Measurements from ENCODE around the gene EIF4A3.
A peak's percentile ranks its signal among the peaks of the same experiment; 100 is the strongest.

The EIF4A3 gene

DNA sequence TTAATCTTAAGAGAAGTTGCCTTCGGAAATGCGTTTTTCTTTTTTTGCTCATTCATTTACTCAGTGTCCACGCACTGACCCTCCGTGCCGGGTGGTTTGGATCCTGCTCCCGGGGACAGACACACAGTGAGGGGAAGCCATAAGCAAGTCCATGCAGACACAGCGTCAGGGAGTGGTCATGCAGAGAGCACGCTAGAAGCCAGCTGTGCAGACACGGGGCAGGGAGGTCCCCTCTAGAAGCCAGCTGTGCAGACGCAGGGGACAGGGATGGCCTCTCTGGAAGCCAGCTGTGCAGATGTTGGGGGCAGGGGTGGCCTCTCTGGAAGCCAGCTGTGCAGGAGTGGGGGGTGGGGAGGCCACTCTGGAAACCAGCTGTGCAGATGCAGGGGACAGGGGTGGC lies 40.8 kb downstream of the EIF4A3 start:
- Histone ChIP-seq H3K36me3 (ENCODE audit: insufficient read depth, low read length) (no peaks in the 10 kb centered on the region), H3K27ac (ENCODE audit: low read depth, low read length) (no peak overlapping the region), H2AFZ (ENCODE audit: low read length, unreplicated experiment) (no peak overlapping the region), H3K4me1 (ENCODE audit: control insufficient read depth, insufficient read depth, low read length, unreplicated experiment) (peaks cover 10% of the 10 kb centered on the region), H3K4me3 (ENCODE audit: low read depth, low read length) (no peak overlapping the region), H3K79me2 (ENCODE audit: control insufficient read depth, insufficient read depth, low read length, unreplicated experiment) (no peaks in the 10 kb centered on the region), H3K27me3 (ENCODE audit: insufficient read depth, low read length) (no peaks in the 10 kb centered on the region)

DNA sequence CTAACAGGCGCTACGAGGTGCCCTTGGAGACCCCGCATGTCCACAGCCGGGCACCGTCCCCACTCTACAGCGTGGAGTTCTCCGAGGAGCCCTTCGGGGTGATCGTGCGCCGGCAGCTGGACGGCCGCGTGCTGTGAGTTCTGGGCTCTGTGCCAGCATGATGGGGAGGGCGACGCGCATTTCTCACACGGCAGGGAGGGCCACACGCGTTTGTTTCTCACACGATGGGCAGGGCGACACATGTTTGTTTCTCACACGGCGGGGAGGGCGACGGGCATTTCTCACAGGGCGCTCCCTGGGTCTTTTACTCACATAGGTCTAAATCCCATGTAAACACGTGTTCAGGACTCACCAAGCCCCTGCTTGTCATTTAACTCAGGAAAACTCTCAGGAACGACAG lies 41.2 kb downstream of the EIF4A3 start:
- Histone ChIP-seq H3K27ac (ENCODE audit: low read depth, low read length) (no peak overlapping the region), H3K36me3 (ENCODE audit: insufficient read depth, low read length) (no peaks in the 10 kb centered on the region), H3K27me3 (ENCODE audit: insufficient read depth, low read length) (no peaks in the 10 kb centered on the region), H3K4me1 (ENCODE audit: control insufficient read depth, insufficient read depth, low read length, unreplicated experiment) (peaks cover 13% of the 10 kb centered on the region), H2AFZ (ENCODE audit: low read length, unreplicated experiment) (no peak overlapping the region), H3K4me3 (ENCODE audit: low read depth, low read length) (no peak overlapping the region), H3K79me2 (ENCODE audit: control insufficient read depth, insufficient read depth, low read length, unreplicated experiment) (no peaks in the 10 kb centered on the region)

DNA sequence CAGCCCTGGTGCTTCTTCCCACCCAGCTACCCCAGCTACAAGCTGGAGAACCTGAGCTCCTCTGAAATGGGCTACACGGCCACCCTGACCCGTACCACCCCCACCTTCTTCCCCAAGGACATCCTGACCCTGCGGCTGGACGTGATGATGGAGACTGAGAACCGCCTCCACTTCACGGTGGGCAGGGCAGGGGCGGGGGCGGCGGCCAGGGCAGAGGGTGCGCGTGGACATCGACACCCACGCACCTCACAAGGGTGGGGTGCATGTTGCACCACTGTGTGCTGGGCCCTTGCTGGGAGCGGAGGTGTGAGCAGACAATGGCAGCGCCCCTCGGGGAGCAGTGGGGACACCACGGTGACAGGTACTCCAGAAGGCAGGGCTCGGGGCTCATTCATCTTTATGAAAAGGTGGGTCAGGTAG lies 42.0 kb downstream of the EIF4A3 start:
- H3K36me3 ChIP-seq (ENCODE audit: insufficient read depth, low read length) = no peaks in the 10 kb centered on the region
- no peak overlapping the region for H2AFZ ChIP-seq (ENCODE audit: low read length, unreplicated experiment)
- no peak overlapping the region for H3K27ac ChIP-seq (ENCODE audit: low read depth, low read length)
- H3K27me3 ChIP-seq (ENCODE audit: insufficient read depth, low read length) = no peaks in the 10 kb centered on the region
- H3K4me1 ChIP-seq (ENCODE audit: control insufficient read depth, insufficient read depth, low read length, unreplicated experiment) = peaks cover 16% of the 10 kb centered on the region
- H3K79me2 ChIP-seq (ENCODE audit: control insufficient read depth, insufficient read depth, low read length, unreplicated experiment) = no peaks in the 10 kb centered on the region
- H3K4me3 ChIP-seq (ENCODE audit: low read depth, low read length) = no peak overlapping the region

DNA sequence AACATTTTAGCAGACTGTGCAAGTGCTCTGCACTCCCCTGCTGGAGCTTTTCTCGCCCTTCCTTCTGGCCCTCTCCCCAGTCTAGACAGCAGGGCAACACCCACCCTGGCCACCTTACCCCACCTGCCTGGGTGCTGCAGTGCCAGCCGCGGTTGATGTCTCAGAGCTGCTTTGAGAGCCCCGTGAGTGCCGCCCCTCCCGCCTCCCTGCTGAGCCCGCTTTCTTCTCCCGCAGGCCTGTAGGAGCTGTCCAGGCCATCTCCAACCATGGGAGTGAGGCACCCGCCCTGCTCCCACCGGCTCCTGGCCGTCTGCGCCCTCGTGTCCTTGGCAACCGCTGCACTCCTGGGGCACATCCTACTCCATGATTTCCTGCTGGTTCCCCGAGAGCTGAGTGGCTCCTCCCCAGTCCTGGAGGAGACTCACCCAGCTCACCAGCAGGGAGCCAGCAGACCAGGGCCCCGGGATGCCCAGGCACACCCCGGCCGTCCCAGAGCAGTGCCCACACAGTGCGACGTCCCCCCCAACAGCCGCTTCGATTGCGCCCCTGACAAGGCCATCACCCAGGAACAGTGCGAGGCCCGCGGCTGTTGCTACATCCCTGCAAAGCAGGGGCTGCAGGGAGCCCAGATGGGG lies 42.5 kb downstream of the EIF4A3 start:
- H3K4me1 ChIP-seq (ENCODE audit: control insufficient read depth, insufficient read depth, low read length, unreplicated experiment) = peaks cover 16% of the 10 kb centered on the region

DNA sequence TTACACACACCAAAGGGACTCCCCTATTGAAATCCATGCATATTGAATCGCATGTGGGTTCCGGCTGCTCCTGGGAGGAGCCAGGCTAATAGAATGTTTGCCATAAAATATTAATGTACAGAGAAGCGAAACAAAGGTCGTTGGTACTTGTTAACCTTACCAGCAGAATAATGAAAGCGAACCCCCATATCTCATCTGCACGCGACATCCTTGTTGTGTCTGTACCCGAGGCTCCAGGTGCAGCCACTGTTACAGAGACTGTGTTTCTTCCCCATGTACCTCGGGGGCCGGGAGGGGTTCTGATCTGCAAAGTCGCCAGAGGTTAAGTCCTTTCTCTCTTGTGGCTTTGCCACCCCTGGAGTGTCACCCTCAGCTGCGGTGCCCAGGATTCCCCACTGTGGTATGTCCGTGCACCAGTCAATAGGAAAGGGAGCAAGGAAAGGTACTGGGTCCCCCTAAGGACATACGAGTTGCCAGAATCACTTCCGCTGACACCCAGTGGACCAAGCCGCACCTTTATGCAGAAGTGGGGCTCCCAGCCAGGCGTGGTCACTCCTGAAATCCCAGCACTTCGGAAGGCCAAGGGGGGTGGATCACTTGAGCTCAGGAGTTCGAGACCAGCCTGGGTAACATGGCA lies 43.4 kb downstream of the EIF4A3 start:
- Histone ChIP-seq H3K36me3 (ENCODE audit: insufficient read depth, low read length) (no peaks in the 10 kb centered on the region), H3K4me1 (ENCODE audit: control insufficient read depth, insufficient read depth, low read length, unreplicated experiment) (peaks cover 16% of the 10 kb centered on the region), H3K4me3 (ENCODE audit: low read depth, low read length) (no peak overlapping the region), H3K79me2 (ENCODE audit: control insufficient read depth, insufficient read depth, low read length, unreplicated experiment) (no peaks in the 10 kb centered on the region), H3K27ac (ENCODE audit: low read depth, low read length) (no peak overlapping the region), H3K27me3 (ENCODE audit: insufficient read depth, low read length) (no peaks in the 10 kb centered on the region), H2AFZ (ENCODE audit: low read length, unreplicated experiment) (no peak overlapping the region)

More for the DNA sequence above, 42.5 kb downstream of the EIF4A3 start:
- no peak overlapping the region for H2AFZ ChIP-seq (ENCODE audit: low read length, unreplicated experiment)
- H3K36me3 ChIP-seq (ENCODE audit: insufficient read depth, low read length) = no peaks in the 10 kb centered on the region
- H3K4me3 ChIP-seq (ENCODE audit: low read depth, low read length) = no peak overlapping the region
- no peak overlapping the region for H3K27ac ChIP-seq (ENCODE audit: low read depth, low read length)
- no peaks in the 10 kb centered on the region for H3K79me2 ChIP-seq (ENCODE audit: control insufficient read depth, insufficient read depth, low read length, unreplicated experiment)
- no peaks in the 10 kb centered on the region for H3K27me3 ChIP-seq (ENCODE audit: insufficient read depth, low read length)

DNA sequence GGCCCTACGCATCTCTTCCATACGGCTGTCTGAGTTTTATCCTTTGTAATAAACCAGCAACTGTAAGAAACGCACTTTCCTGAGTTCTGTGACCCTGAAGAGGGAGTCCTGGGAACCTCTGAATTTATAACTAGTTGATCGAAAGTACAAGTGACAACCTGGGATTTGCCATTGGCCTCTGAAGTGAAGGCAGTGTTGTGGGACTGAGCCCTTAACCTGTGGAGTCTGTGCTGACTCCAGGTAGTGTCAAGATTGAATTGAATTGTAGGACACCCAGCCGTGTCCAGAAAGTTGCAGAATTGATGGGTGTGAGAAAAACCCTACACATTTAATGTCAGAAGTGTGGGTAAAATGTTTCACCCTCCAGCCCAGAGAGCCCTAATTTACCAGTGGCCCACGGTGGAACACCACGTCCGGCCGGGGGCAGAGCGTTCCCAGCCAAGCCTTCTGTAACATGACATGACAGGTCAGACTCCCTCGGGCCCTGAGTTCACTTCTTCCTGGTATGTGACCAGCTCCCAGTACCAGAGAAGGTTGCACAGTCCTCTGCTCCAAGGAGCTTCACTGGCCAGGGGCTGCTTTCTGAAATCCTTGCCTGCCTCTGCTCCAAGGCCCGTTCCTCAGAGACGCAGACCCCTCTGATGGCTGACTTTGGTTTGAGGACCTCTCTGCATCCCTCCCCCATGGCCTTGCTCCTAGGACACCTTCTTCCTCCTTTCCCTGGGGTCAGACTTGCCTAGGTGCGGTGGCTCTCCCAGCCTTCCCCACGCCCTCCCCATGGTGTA lies 44.1 kb downstream of the EIF4A3 start:
- H3K36me3 ChIP-seq (ENCODE audit: insufficient read depth, low read length) = no peaks in the 10 kb centered on the region
- H3K79me2 ChIP-seq (ENCODE audit: control insufficient read depth, insufficient read depth, low read length, unreplicated experiment) = no peaks in the 10 kb centered on the region
- H3K4me3 ChIP-seq (ENCODE audit: low read depth, low read length) = peak overlapping the region; percentile 94
- no peak overlapping the region for H2AFZ ChIP-seq (ENCODE audit: low read length, unreplicated experiment)
- H3K27me3 ChIP-seq (ENCODE audit: insufficient read depth, low read length) = no peaks in the 10 kb centered on the region
- no peak overlapping the region for H3K27ac ChIP-seq (ENCODE audit: low read depth, low read length)
- peaks cover 16% of the 10 kb centered on the region for H3K4me1 ChIP-seq (ENCODE audit: control insufficient read depth, insufficient read depth, low read length, unreplicated experiment)

DNA sequence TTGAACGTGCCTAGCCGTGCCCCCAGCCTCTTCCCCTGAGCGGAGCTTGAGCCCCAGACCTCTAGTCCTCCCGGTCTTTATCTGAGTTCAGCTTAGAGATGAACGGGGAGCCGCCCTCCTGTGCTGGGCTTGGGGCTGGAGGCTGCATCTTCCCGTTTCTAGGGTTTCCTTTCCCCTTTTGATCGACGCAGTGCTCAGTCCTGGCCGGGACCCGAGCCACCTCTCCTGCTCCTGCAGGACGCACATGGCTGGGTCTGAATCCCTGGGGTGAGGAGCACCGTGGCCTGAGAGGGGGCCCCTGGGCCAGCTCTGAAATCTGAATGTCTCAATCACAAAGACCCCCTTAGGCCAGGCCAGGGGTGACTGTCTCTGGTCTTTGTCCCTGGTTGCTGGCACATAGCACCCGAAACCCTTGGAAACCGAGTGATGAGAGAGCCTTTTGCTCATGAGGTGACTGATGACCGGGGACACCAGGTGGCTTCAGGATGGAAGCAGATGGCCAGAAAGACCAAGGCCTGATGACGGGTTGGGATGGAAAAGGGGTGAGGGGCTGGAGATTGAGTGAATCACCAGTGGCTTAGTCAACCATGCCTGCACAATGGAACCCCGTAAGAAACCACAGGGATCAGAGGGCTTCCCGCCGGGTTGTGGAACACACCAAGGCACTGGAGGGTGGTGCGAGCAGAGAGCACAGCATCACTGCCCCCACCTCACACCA lies 44.8 kb downstream of the EIF4A3 start:
- H3K27me3 ChIP-seq (ENCODE audit: insufficient read depth, low read length) = no peaks in the 10 kb centered on the region
- no peaks in the 10 kb centered on the region for H3K79me2 ChIP-seq (ENCODE audit: control insufficient read depth, insufficient read depth, low read length, unreplicated experiment)
- peaks cover 16% of the 10 kb centered on the region for H3K4me1 ChIP-seq (ENCODE audit: control insufficient read depth, insufficient read depth, low read length, unreplicated experiment)
- H3K27ac ChIP-seq (ENCODE audit: low read depth, low read length) = no peak overlapping the region
- H3K4me3 ChIP-seq (ENCODE audit: low read depth, low read length) = peak overlapping the region; percentile 94
- no peaks in the 10 kb centered on the region for H3K36me3 ChIP-seq (ENCODE audit: insufficient read depth, low read length)
- H2AFZ ChIP-seq (ENCODE audit: low read length, unreplicated experiment) = peak overlapping the region; percentile 92

DNA sequence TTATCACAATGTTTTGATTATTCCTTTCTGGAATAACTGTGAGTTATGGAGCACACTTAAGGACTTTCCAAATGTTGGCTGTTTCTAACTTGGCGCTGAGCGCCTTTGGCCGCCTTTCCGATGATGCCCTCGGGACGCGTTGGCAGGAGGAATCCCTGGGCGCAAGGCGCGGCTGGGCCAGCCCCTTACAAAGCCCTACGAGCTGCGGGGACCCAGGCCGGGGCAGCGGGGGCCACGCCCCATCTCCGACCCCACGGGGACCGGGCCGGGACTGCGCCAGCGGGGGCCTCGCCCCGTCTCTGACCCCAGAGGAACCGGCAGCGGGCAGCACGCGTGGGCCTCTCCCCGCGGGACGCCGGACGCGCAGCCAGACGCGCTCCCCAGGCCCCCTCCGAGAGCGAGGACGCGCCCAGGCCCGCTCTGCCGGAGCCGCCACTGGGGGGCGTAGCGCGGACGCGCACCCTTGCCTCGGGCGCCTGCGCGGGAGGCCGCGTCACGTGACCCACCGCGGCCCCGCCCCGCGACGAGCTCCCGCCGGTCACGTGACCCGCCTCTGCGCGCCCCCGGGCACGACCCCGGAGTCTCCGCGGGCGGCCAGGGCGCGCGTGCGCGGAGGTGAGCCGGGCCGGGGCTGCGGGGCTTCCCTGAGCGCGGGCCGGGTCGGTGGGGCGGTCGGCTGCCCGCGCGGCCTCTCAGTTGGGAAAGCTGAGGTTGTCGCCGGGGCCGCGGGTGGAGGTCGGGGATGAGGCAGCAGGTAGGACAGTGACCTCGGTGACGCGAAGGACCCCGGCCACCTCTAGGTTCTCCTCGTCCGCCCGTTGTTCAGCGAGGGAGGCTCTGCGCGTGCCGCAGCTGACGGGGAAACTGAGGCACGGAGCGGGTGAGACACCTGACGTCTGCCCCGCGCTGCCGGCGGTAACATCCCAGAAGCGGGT lies 45.6 kb downstream of the EIF4A3 start, which contains the start of gene GAA:
GAA (plus strand) TSS at position 571 of the 935 bp plus-strand sequence. CDS start 3,006 bp downstream, outside the sequence.
- Histone ChIP-seq H3K79me2 (ENCODE audit: control insufficient read depth, insufficient read depth, low read length, unreplicated experiment) (no peaks in the 10 kb centered on the region), H3K4me1 (ENCODE audit: control insufficient read depth, insufficient read depth, low read length, unreplicated experiment) (peaks cover 16% of the 10 kb centered on the region), H3K4me3 (ENCODE audit: low read depth, low read length) (peak within 1 kb of the TSS; percentile 94), H2AFZ (ENCODE audit: low read length, unreplicated experiment) (peak within 1 kb of the TSS; percentile 92), H3K27ac (ENCODE audit: low read depth, low read length) (no peak within 1 kb of the TSS), H3K27me3 (ENCODE audit: insufficient read depth, low read length) (no peaks in the 10 kb centered on the region), H3K36me3 (ENCODE audit: insufficient read depth, low read length) (no peaks in the 10 kb centered on the region)

DNA sequence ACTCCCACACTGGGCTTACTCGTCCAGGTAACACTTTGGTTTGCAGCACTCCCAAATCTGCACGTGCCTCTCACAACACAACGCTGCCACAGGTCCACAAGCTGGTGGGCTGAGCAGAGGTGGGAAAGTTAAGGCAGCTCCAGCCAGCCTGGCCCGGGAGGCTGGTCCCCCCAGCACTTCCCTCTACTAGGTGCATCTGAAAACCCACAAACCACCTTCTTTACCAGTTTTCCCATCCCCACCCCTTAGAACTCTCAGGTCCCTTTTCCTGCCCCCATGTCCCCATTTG lies 46.9 kb downstream of the EIF4A3 start:
- no peak overlapping the region for H2AFZ ChIP-seq (ENCODE audit: low read length, unreplicated experiment)
- peaks cover 16% of the 10 kb centered on the region for H3K4me1 ChIP-seq (ENCODE audit: control insufficient read depth, insufficient read depth, low read length, unreplicated experiment)
- no peaks in the 10 kb centered on the region for H3K27me3 ChIP-seq (ENCODE audit: insufficient read depth, low read length)
- no peaks in the 10 kb centered on the region for H3K36me3 ChIP-seq (ENCODE audit: insufficient read depth, low read length)
- no peak overlapping the region for H3K4me3 ChIP-seq (ENCODE audit: low read depth, low read length)
- H3K79me2 ChIP-seq (ENCODE audit: control insufficient read depth, insufficient read depth, low read length, unreplicated experiment) = no peaks in the 10 kb centered on the region
- H3K27ac ChIP-seq (ENCODE audit: low read depth, low read length) = no peak overlapping the region

All from ACC112 (cell line).